ENCODE results near the gene TUBB3.

Gene TUBB3

DNA sequence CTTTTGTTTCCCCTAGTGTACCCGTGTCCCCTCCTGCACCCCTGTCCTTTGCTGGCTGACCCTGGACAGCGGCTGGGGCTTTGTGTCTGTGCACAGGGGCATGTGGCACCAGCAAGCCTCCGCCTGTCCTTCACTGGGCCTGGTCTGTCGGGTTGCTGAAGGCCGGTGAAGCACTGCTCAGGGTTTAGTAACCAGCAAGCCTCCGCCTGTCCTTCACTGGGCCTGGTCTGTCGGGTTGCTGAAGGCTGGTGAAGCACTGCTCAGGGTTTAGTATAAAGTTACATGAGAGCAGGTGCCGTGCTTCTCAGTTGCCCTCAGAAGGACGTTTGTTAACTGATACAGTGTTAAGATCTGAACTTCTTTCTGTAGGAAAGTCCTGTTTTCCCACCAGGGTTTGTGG lies 59.2 kb downstream of the TUBB3 start:
- DNase-seq (ENCODE audit: insufficient read length) = no peak

DNA sequence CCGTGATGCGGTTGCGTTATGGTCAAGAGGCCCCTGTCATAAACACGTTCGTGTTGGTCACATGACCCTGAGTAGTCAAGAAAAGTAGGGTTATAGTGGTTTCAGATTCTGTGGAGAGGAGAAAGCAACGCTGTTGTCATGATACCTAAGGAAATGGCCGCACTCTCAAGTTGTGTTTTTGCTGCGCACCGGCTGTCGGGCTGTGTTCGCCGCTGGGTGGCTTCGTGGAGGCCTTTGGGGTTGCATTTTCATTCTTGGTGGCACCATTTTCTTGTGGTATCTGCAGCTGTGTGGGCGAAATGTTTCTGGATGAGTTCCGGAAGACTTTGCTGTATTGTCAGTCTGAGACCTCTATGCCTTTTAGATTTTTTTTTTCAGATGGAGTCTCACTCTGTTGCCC lies 60.4 kb downstream of the TUBB3 start:
- FAIRE-seq (no peak), DNase-seq (ENCODE audit: insufficient read length) (no peak)
- TF ChIP-seq POLR2AphosphoS5 (IDR thresholded peaks at IDR 0.05; ENCODE audit: low read depth, low read length) (no peak), POLR2A (IDR thresholded peaks at IDR 0.05; ENCODE audit: low read depth, low read length) (no peak), TAF1 (IDR thresholded peaks at IDR 0.05; ENCODE audit: borderline replicate concordance, low read depth, low read length) (no peak)

More for the DNA sequence above, 59.2 kb downstream of the TUBB3 start:
- FAIRE-seq = no peak
- TF ChIP-seq TAF1 (IDR thresholded peaks at IDR 0.05; ENCODE audit: borderline replicate concordance, low read depth, low read length) (no peak), POLR2A (IDR thresholded peaks at IDR 0.05; ENCODE audit: low read depth, low read length) (no peak), POLR2AphosphoS5 (IDR thresholded peaks at IDR 0.05; ENCODE audit: low read depth, low read length) (no peak)

DNA sequence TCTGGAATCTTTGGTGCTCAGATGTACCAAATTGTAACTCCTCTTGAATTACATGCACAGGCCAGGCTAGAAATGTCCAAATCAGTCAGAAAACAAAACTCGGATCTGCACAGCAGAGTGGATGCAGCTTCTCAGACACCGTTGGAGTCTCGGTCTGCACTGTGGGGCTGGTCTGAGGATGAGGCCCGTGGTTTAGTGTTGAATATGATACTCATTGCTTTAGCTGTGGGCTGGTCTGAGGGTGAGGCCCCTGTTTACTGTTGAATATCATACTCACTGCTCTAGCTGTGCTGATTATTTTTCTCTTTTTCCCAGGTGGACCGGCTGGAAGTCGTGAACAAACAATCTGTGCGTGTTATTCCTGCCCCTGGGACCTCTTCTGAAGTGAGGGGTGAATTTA lies 61.1 kb downstream of the TUBB3 start:
- FAIRE-seq = no peak
- TF ChIP-seq POLR2A (IDR thresholded peaks at IDR 0.05; ENCODE audit: low read depth, low read length) = no peak
- TF ChIP-seq POLR2AphosphoS5 (IDR thresholded peaks at IDR 0.05; ENCODE audit: low read depth, low read length) = no peak
- no peak for TF ChIP-seq TAF1 (IDR thresholded peaks at IDR 0.05; ENCODE audit: borderline replicate concordance, low read depth, low read length)
- DNase-seq (ENCODE audit: insufficient read length) = no peak

DNA sequence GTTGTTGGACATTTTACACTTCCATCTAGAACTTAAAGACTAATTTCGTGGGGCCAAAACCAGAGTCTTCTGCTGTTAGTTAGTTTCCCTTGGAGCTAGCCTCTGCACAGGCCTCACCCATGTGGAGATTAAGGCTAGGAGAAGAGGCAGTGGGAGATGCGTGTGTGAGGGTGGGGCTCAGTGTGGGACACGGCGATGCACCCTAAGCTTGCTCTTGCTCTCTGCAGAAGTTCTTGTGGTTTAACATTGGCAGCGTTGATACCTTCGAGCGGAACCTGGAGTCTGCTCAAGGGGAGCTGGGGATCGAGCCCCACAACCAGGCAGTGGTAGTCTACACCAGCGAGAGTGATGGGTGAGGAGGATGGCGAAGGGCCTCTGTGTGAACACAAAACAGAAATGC lies 62.1 kb downstream of the TUBB3 start:
- FAIRE-seq = no peak
- no peak for TF ChIP-seq POLR2A (IDR thresholded peaks at IDR 0.05; ENCODE audit: low read depth, low read length)
- no peak for TF ChIP-seq POLR2AphosphoS5 (IDR thresholded peaks at IDR 0.05; ENCODE audit: low read depth, low read length)
- TF ChIP-seq TAF1 (IDR thresholded peaks at IDR 0.05; ENCODE audit: borderline replicate concordance, low read depth, low read length) = no peak
- no peak for DNase-seq (ENCODE audit: insufficient read length)

All from GM12892 (cell line).